ENCODE measurements around the gene PATJ. TPM values are rescaled to one million over a fixed set of nuclear protein-coding genes. Genes with fewer than 3 reads are reported as not detected.

Gene PATJ
- total RNA-seq, 1 donor from 2014 or later: 2.0 TPM

DNA sequence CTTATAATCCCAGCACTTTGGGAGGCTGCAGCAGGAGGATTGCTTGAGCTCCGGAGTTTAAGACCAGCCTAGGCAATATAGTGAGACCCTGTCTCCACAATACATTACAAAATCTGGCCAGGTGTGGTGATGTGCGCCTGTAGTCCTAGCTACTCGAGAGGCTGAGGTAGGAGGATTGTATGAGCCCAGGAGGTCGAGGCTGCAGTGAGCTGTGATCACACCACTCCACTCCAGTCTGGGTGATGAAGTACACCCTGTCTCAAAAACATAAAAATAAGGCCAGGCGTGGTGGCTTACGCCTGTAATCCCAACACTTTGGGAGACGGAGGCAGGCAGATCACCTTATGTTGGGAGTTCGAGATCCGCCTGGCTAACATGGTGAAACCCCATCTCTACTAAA, 480.0 kb downstream of the PATJ start:
- Mint-ChIP-seq H3K4me1 (ENCODE audit: low read depth, unreplicated experiment) (no peaks in the 10 kb centered on the region), H3K9me3 (ENCODE audit: unreplicated experiment) (no peaks in the 10 kb centered on the region), H3K27ac (ENCODE audit: unreplicated experiment) (no peak overlapping the region), H3K27me3 (ENCODE audit: unreplicated experiment) (no peaks in the 10 kb centered on the region), H3K36me3 (ENCODE audit: unreplicated experiment) (no peaks in the 10 kb centered on the region), H3K4me3 (ENCODE audit: unreplicated experiment) (no peak overlapping the region)
- TF ChIP-seq, protein P1, sequence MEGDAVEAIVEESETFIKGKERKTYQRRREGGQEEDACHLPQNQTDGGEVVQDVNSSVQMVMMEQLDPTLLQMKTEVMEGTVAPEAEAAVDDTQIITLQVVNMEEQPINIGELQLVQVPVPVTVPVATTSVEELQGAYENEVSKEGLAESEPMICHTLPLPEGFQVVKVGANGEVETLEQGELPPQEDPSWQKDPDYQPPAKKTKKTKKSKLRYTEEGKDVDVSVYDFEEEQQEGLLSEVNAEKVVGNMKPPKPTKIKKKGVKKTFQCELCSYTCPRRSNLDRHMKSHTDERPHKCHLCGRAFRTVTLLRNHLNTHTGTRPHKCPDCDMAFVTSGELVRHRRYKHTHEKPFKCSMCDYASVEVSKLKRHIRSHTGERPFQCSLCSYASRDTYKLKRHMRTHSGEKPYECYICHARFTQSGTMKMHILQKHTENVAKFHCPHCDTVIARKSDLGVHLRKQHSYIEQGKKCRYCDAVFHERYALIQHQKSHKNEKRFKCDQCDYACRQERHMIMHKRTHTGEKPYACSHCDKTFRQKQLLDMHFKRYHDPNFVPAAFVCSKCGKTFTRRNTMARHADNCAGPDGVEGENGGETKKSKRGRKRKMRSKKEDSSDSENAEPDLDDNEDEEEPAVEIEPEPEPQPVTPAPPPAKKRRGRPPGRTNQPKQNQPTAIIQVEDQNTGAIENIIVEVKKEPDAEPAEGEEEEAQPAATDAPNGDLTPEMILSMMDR (IDR thresholded peaks at IDR 0.05; ENCODE audit: partially characterized antibody, unreplicated experiment): no peak
- no peak for DNase-seq

DNA sequence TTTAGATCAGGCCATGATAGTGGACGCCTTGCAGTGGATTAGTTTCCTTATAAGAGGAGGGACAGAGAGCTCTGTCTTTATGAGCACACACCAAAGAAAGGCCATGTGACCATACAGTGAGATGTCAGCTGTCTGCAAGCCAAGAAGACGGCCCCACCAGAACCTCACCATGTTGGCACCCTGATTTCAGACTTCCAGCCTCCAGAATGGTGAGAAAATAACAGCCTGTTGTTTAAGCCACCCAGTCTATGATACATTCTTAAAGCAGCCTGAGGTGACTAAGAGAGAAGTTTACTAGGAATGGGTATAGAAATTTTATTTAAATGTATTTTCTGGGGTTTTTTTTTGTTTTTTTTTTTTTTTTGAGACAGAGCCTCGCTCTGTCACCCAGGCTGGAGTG, 481.9 kb downstream of the PATJ start:
- TF ChIP-seq, protein P1 (IDR thresholded peaks at IDR 0.05; ENCODE audit: partially characterized antibody, unreplicated experiment): no peak
- no peaks in the 10 kb centered on the region for H3K9me3 Mint-ChIP-seq (ENCODE audit: unreplicated experiment)
- DNase-seq: no peak
- H3K4me1 Mint-ChIP-seq (ENCODE audit: low read depth, unreplicated experiment): no peaks in the 10 kb centered on the region
- H3K27ac Mint-ChIP-seq (ENCODE audit: unreplicated experiment): no peak overlapping the region
- H3K27me3 Mint-ChIP-seq (ENCODE audit: unreplicated experiment): peaks cover 2% of the 10 kb centered on the region
- no peaks in the 10 kb centered on the region for H3K36me3 Mint-ChIP-seq (ENCODE audit: unreplicated experiment)
- H3K4me3 Mint-ChIP-seq (ENCODE audit: unreplicated experiment): no peak overlapping the region

DNA sequence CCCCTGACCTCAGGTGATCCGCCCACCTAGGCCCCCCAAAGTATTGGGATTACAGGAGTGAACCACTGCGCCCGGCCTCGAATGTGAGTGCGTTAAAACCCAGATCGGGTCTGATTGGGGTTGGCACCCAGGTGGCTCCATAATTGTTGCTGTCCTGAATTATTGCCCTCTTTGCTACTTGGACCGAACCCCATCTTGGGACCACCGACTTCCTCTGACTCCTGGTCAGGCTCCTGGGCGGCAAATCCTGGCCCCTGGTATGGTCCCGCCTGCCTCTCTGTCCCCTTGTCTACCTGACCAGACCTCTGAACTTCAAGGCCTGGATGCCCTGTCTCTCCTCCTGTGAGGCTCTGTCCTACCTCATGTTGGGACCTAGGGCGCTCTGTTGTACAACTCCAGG, 485.2 kb downstream of the PATJ start:
- Mint-ChIP-seq H3K36me3 (ENCODE audit: unreplicated experiment) (no peaks in the 10 kb centered on the region), H3K4me1 (ENCODE audit: low read depth, unreplicated experiment) (no peaks in the 10 kb centered on the region), H3K9me3 (ENCODE audit: unreplicated experiment) (no peaks in the 10 kb centered on the region), H3K27me3 (ENCODE audit: unreplicated experiment) (peaks cover 2% of the 10 kb centered on the region), H3K27ac (ENCODE audit: unreplicated experiment) (no peak overlapping the region), H3K4me3 (ENCODE audit: unreplicated experiment) (no peak overlapping the region)
- TF ChIP-seq, protein P1 (IDR thresholded peaks at IDR 0.05; ENCODE audit: partially characterized antibody, unreplicated experiment): no peak
- DNase-seq: no peak

Small RNA genes within 50 kb of the gene (microRNA-seq; reads per million reads assigned to microRNA genes)
- gene MIR3116-1 (ENCODE audit: unreplicated experiment): not detected
- not detected for gene MIR3116-2 (ENCODE audit: unreplicated experiment)

Other genes with a start within 250 kb of the PATJ start
- 21.1 TPM for gene TM2D1, start 17.3 kb upstream of the PATJ start, total RNA-seq (ENCODE audit: unreplicated experiment)